ENCODE results near the gene CSNK1A1.
"Not testable (repeated sequence)": the region's sequence is repeated elsewhere in the genome, so short reads cannot be mapped to it uniquely, and the experiment has no call there.

The CSNK1A1 gene

DNA sequence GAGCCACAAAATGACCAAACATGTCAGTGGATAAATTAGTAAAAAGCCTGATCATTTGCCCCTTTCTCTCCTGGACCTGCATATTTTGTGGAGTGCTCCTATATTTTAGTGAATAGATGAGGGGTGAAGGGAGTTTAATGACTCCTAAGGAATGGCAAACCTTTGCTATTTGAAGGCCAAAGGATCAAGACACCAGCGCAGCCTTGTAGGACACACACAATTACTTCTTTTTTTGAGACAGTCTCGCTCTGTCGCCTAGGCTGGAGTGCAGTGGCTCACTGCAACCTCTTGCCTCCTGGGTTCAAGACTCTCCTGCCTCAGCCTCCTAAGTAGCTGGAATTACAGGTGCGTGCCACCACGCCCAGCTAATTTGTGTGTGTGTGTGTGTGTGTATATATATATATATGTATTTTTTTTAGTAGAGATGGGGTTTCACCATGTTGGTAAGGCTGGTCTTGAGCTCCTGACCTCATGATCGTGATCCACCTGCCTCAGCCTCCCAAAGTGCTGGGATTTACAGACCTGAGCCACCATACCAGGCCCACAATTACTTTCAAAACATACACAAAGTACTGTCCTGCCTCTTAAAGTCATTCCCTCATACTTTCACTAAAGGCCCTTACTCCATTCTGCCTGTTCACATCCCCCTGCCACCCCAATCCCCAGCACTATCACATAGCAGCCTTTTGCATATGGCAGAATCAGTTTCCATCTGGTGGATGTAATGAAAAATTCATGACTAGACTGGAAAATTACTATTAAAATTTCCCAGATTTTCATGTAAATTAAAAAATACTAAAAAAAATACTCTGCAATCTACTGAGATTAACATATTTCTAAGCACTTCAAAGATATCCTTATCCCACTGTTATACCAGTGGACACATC lies 60.4 kb downstream of the CSNK1A1 start:
- no peak for DNase-seq (ENCODE audit: low read depth in 2 of 2)

DNA sequence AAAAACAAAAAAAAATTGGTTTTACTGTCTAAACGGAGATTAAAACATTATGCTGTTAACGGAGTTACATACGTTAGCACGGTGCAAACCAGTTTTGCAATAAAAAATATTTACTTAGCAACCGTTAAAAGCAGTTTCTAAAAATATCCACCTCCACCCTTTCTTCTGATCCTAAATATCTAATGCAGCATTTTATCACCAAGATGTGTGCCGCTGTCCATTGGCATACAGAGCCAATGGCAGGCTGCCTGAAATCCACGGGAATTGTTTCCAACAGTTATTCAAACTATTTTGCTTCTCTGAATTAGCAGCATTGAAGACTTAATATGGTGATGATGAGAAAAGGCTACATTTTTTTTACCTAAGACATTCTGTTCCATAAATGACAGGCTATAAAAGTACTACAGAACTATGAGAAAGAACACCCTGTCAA lies 61.6 kb downstream of the CSNK1A1 start:
- no peak for DNase-seq (ENCODE audit: low read depth in 2 of 2)

DNA sequence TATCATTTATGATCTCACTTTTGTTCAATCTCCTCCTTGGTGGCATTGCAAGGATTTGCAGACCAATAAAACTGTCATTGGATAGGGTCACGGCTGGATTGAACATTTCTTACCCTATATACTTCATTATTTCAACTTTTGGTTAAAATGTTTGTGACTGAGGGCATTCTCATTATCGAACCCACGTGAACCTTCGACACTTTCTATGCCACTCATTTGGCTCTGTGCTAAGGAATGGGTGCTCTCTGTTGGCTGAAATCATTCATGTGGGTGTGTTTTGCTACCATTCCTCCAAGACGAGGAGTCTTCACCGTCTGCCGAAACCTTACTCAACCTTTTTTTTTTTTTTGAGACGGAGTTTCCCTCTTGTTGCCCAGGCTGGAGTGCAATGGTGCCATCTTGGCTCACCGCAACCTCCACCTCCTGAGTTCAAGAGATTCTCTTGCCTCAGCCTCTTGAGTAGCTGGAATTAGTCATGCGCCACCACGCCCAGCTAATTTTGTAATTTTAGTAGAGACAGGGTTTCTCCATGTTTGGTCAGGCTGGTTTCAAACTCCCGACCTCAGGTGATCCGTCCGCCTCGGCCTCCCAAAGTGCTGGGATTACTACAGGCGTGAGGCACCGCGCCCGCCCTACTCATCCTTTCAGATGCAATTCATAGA lies 62.5 kb downstream of the CSNK1A1 start:
- no peak for DNase-seq (ENCODE audit: low read depth in 2 of 2)

DNA sequence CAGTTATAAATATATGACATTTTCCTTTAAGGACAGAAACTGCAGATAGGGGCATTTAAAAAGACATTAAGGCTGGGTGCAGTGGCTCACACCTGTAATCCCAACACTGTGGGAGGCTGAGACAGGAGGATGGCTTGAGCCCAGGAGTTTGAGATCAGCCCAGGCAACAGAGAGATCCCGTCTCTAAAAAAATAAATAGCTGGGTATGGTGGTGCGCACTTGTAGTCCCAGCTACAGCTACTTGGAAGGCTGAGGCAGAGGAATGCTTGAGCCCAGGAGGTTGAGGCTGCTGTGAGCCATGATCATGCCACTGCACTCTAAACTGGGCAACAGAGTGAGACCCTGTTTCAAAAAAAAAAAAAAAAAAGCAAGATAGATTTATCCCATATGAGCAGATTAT lies 63.6 kb downstream of the CSNK1A1 start:
- no peak for DNase-seq (ENCODE audit: low read depth in 2 of 2)

DNA sequence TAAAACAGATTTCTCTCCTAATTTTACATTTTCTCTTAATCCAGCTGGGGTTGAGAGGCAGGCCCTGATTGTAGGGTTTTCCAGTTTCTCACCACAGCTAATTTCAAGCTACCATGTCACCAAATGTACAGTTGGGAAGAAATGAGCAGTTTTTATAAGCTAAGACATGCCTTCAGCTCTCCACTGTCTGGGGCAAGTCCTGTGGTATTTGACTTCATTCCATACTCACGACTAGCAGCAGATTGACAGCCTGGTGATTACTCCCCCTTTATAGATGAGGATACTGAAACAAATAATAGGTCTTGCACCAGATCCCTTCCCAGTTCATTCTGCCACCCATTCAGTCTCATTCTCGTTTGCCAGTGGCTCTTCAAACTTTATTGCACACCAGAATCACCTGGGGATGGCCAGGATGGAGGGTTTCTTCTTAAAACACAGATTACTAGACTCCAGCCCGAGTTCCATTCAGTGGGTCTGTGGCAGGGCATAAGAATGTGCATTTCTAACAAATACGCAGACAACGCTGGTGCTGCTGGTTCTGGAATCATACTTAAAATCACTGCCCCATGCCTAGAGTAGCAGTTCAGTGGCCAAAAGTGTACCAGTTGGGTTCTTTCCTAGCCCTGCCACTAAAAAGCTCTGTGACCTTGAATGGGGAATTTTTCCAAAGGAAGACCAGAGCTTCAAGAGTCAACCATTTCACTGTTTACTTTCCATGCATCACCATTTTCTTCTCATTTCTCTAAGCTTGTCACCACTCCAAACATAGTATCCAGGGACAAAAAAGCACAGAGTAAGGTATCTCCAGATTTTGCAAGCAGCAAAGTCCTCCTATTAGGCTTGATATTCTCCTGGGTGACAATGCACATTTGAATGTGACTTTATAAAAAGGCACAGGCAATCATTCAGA lies 64.3 kb downstream of the CSNK1A1 start:
- DNase-seq (ENCODE audit: low read depth in 2 of 2): no peak

- no peak for DNase-seq (ENCODE audit: low read depth in 2 of 2)
These were observed 65.3 kb downstream of the CSNK1A1 start for GRCh38 chr5:149485655-149486615.

DNA sequence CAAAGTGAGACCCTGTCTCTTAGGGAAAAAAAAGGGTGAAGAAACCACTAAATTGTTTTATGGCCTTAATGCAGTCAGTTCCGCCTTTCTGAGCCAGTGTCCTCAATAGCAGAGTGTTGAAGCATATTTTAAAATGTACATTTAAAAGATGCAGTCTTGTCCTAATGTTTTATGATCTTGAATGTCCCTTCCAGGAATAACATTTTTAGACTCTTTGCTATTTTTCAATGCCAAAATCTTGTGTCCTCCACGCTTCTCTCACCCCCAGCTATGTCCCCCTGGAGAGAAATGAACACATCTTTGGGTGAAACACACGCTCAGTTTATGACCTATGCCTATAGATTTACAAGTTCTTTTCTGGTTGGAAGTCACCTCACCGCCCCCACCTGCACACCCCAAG lies 69.8 kb downstream of the CSNK1A1 start:
- no peak for DNase-seq (ENCODE audit: low read depth in 2 of 2)

DNA sequence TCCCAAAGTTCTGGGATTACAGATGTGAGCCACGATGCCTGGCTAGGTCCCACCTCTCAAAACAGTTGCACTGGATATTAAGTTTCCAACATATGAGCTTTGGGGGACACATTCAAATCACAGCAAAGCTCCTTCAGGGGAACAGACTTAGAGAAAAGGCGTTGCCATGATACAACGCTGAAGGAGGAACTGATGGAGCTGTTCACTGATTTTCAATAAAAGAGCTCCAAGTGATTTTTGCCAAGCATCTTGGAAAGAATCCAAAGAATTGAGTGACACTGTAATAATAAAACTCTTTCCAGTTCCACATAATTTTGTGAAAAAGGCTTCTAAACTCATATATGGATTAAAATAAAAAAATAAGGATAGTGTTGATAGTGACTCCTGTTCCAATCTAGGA lies 72.5 kb downstream of the CSNK1A1 start:
- DNase-seq (ENCODE audit: low read depth in 2 of 2): no peak

DNA sequence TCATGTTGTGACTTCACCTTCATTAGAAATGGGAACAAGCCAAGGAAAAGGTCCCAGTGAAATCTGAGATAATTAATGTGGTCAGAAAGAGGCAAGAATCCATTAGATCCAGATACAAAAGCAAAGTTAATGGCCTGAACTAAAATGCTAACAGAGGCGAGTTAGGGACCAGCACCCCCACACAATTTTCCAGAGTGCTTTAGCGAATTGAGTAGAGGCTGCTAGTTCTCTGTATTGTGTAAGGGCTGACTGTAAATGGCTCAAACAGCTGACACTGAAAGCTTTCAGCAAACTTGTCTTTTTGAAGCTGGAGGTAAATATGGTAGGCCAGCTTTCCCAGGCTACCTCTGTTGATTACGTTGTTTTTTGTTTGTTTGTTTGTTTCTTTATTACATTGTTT lies 75.5 kb downstream of the CSNK1A1 start:
- no peak for DNase-seq (ENCODE audit: low read depth in 2 of 2)

DNA sequence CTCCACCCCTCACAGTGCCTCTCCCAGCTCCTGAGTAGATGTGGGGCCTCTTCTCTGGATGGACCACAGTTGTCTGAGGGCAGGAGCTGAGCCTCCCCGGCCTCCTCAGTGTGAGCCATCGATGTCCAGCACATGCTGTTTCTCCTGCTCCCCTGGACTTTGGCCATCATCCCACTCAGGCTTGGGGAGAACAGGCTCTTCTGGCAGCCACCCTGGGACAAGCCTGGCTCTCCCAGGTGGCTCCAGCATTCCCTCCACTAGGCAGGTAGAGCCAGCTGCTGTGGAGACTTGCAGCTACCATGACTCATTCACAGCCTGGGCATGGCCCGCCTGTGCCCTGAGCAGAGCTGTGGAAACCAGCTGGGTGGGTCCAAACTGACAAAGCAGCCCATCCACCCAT lies 77.0 kb downstream of the CSNK1A1 start:
- DNase-seq (ENCODE audit: low read depth in 2 of 2): no peak

- DNase-seq (ENCODE audit: low read depth in 2 of 2): no peak
These were observed 77.8 kb downstream of the CSNK1A1 start for GRCh38 chr5:149473441-149473840.

GRCh38 chr5:149472399-149472798 lies 78.8 kb downstream of the CSNK1A1 start:
- no peak for DNase-seq (ENCODE audit: low read depth in 2 of 2)

DNA sequence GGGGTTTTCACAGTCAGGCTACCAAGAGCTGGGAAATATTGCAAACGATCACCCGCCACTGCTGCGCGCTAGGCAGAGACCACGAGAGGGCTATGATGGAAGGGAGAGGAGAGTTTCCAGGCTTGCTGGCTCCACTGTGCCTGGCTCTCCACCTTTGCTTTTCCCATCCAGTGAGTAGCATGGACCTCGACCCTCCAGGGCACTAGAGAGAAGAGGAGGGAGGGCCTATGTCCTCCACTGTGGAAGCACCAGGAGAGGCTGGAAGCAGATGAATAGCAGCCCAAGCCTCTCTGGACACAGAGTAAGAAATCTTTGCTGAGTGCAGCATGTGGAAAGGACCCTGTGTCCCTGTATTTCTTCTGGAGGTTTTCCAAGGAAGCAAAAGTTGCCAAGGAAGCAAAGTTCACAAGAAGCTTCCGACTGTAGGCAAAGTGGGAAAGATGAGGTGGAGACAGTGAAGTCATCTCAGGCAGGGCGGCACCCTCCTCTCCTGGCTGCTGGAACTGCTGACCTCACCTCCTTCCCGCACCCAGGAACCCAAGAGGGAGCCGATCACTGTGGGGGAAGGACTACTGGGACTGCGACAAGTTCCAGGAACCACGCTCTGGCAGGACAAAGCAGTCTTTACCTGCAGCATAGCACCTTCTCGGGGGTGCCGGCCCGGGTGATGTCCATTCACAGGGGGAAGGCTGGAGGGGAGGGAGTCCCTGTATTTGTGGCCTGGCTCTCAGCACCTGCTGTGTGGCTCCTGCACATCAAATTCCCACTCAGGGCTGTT lies 79.6 kb downstream of the CSNK1A1 start:
- no peak for DNase-seq (ENCODE audit: low read depth in 2 of 2)

- DNase-seq (ENCODE audit: low read depth in 2 of 2): no peak
These were observed 80.3 kb downstream of the CSNK1A1 start for GRCh38 chr5:149470942-149471341.

GRCh38 chr5:149466457-149466972 lies 84.7 kb downstream of the CSNK1A1 start:
- DNase-seq (ENCODE audit: low read depth in 2 of 2): no peak

DNA sequence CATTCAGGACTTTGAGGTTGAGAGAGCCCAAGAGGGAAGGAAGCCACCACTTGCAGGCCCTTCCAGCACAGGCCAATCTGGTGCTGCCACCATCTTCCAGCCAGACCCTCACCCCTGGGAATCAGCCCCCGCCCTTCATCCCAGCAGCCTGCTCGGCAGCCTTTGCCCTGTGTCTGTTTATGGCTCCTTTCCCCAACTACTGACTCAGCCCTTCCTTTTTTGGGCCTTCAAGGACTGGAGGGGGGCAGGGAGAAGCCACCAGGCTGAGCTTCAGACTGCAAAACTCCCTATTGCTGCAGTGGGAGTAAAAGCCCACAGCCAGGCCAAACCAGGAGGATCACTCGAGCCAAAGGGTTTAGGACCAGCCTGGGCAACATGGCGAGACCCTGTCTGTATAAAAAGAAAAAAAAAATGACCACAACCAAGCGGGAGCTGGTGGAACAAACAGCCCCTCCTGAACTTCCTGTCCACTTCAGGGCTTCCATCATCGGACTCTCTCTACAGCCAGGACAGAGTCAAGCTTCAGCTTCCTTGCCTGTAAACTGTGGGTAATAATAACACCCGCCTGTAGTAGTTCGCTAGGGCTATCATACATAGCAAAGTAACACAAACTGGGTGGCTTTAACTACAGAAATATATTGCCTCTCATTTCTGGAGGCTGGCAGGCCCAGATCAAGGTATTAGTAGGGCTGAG lies 86.3 kb downstream of the CSNK1A1 start:
- no peak for DNase-seq (ENCODE audit: low read depth in 2 of 2)

- DNase-seq (ENCODE audit: low read depth in 2 of 2): not testable (repeated sequence)
These were observed 89.3 kb downstream of the CSNK1A1 start for GRCh38 chr5:149461907-149462306.

GRCh38 chr5:149459891-149460290 lies 91.3 kb downstream of the CSNK1A1 start:
- no peak for DNase-seq (ENCODE audit: low read depth in 2 of 2)

- no peak for DNase-seq (ENCODE audit: low read depth in 2 of 2)
These were observed 93.9 kb downstream of the CSNK1A1 start for GRCh38 chr5:149457393-149457763.

Data from stimulated activated CD4-positive, alpha-beta T cell treated with anti-CD3 and anti-CD28 coated beads, Interleukin-1b, Interleukin-23, amount 100 ng/mL, for 4 hours (primary cell).